ENCODE data around the gene DNAH1. TPM values are rescaled to one million over a fixed set of nuclear protein-coding genes. Genes with fewer than 3 reads are reported as not detected.

DNAH1 gene
- total RNA-seq, 1 experiment from 2014 or later = 5.5 TPM

- Histone ChIP-seq H3K4me1 (ENCODE audit: control insufficient read depth in 1 of 2, insufficient read depth in 2 of 2, low read length in 2 of 2) (no peaks in the 10 kb centered on the region), H3K4me3 (replicated peaks in 1 of 2; ENCODE audit: low read depth in 1 of 2, low read length in 2 of 2) (no peak overlapping the region)
- CTCF ChIA-PET = no interaction called here
These were observed 9.1 kb upstream of the DNAH1 start for GRCh38 chr3:52306978-52307377.

GRCh38 chr3:52308308-52308707, 7.8 kb upstream of the DNAH1 start:
- no peak for ATAC-seq
- H3K27ac ChIP-seq (ENCODE audit: low read depth, low read length) = no peak overlapping the region
- H3K4me1 ChIP-seq (ENCODE audit: control insufficient read depth in 1 of 2, insufficient read depth in 2 of 2, low read length in 2 of 2) = peaks cover 3 to 6% of the 10 kb centered on the region in 2 experiments; a peak in 3 of 4 replicates
- CTCF ChIA-PET = no interaction called here
- no peak overlapping the region for H3K9ac ChIP-seq (ENCODE audit: low read length)
- H3K9me3 ChIP-seq (ENCODE audit: control insufficient read depth in 1 of 2, insufficient read depth in 1 of 2, low read depth in 1 of 2, low read length in 2 of 2) = no peaks in the 10 kb centered on the region
- no peak overlapping the region for H3K4me2 ChIP-seq (ENCODE audit: low read length)
- no peaks in the 10 kb centered on the region for H3K9me2 ChIP-seq (ENCODE audit: insufficient read depth)
- no peaks in the 10 kb centered on the region for H3K79me2 ChIP-seq (ENCODE audit: insufficient read depth, low read length)
- H3K27me3 ChIP-seq (ENCODE audit: insufficient read depth, low read length) = no peaks in the 10 kb centered on the region
- no peak for DNase-seq (ENCODE audit: low read depth, low spot score)
- POLR2A ChIA-PET = no interaction called here
- H3K36me3 ChIP-seq (ENCODE audit: control insufficient read depth in 1 of 2, insufficient read depth in 2 of 2, low read length in 2 of 2) = no peaks in the 10 kb centered on the region
- no peaks in the 10 kb centered on the region for H4K20me1 ChIP-seq (ENCODE audit: insufficient read depth)
- intact Hi-C loops (cut with micrococcal nuclease) = no loop called here
- H2AFZ ChIP-seq (ENCODE audit: low read depth, low read length, poor library complexity, severe bottlenecking) = no peak overlapping the region
- no peak overlapping the region for H3K4me3 ChIP-seq (replicated peaks in 1 of 2; ENCODE audit: low read depth in 1 of 2, low read length in 2 of 2)
- BruUV-seq (replicated peaks) = no TSS peak
- RAD21 ChIA-PET (ENCODE audit: low non-redundant PET in 1 of 2, low total read pairs in 2 of 2, uncharacterized antibody in 2 of 2, unreplicated experiment in 2 of 2) = no interaction called here
- TF ChIP-seq TCF7L2 (IDR thresholded peaks at IDR 0.05; ENCODE audit: borderline replicate concordance, extremely low read depth, insufficient read depth, insufficient read length) (no peak), EZH2 (IDR thresholded peaks at IDR 0.05) (no peak), ZNF274 (IDR thresholded peaks at IDR 0.05; ENCODE audit: low read depth, low read length) (no peak), MAX (IDR thresholded peaks at IDR 0.05) (no peak), POLR2A (IDR thresholded peaks at IDR 0.05; ENCODE audit: borderline replicate concordance, extremely low read depth, insufficient read depth, insufficient read length) (no peak), EGR1 (IDR thresholded peaks at IDR 0.05; ENCODE audit: low read depth) (no peak), FOSL1 (IDR thresholded peaks at IDR 0.05; ENCODE audit: low read depth) (no peak), SP1 (IDR thresholded peaks at IDR 0.05; ENCODE audit: low read depth) (no peak), ZBTB33 (IDR thresholded peaks at IDR 0.05; ENCODE audit: extremely low read depth, insufficient replicate concordance, low read length) (no peak), ATF3 (IDR thresholded peaks at IDR 0.05) (no peak), POLR2AphosphoS5 (IDR thresholded peaks at IDR 0.05; ENCODE audit: low read depth, low read length) (no peak)

More at GRCh38 chr3:52306978-52307377, 9.1 kb upstream of the DNAH1 start:
- no peaks in the 10 kb centered on the region for H3K9me3 ChIP-seq (ENCODE audit: control insufficient read depth in 1 of 2, insufficient read depth in 1 of 2, low read depth in 1 of 2, low read length in 2 of 2)
- no peaks in the 10 kb centered on the region for H3K27me3 ChIP-seq (ENCODE audit: insufficient read depth, low read length)
- ATAC-seq = no peak
- ChIA-PET RAD21 (ENCODE audit: low non-redundant PET in 1 of 2, low total read pairs in 2 of 2, uncharacterized antibody in 2 of 2, unreplicated experiment in 2 of 2) (no interaction called here), POLR2A (no interaction called here)
- no peak overlapping the region for H2AFZ ChIP-seq (ENCODE audit: low read depth, low read length, poor library complexity, severe bottlenecking)
- H3K36me3 ChIP-seq (ENCODE audit: control insufficient read depth in 1 of 2, insufficient read depth in 2 of 2, low read length in 2 of 2) = no peaks in the 10 kb centered on the region
- no peaks in the 10 kb centered on the region for H3K9me2 ChIP-seq (ENCODE audit: insufficient read depth)
- intact Hi-C loops (cut with micrococcal nuclease) = no loop called here
- no peak for DNase-seq (ENCODE audit: low read depth, low spot score)
- H4K20me1 ChIP-seq (ENCODE audit: insufficient read depth) = no peaks in the 10 kb centered on the region
- no peak overlapping the region for H3K9ac ChIP-seq (ENCODE audit: low read length)
- TF ChIP-seq ZBTB33 (IDR thresholded peaks at IDR 0.05; ENCODE audit: extremely low read depth, insufficient replicate concordance, low read length) (no peak), POLR2AphosphoS5 (IDR thresholded peaks at IDR 0.05; ENCODE audit: low read depth, low read length) (no peak), CBX3 (IDR thresholded peaks at IDR 0.05; ENCODE audit: low read depth) (no peak), CEBPB (IDR thresholded peaks at IDR 0.05; ENCODE audit: low read depth) (no peak), SIN3A (IDR thresholded peaks at IDR 0.05; ENCODE audit: low read depth) (no peak), EZH2 (IDR thresholded peaks at IDR 0.05) (no peak), ELF1 (IDR thresholded peaks at IDR 0.05; ENCODE audit: borderline replicate concordance, low read depth) (no peak), EZH2phosphoT487 (IDR thresholded peaks at IDR 0.05; ENCODE audit: borderline replicate concordance) (no peak), SRF (IDR thresholded peaks at IDR 0.05; ENCODE audit: low read depth) (no peak), EGR1 (IDR thresholded peaks at IDR 0.05; ENCODE audit: low read depth) (no peak)
- H3K27ac ChIP-seq (ENCODE audit: low read depth, low read length) = no peak overlapping the region
- H3K79me2 ChIP-seq (ENCODE audit: insufficient read depth, low read length) = no peaks in the 10 kb centered on the region
- H3K4me2 ChIP-seq (ENCODE audit: low read length) = no peak overlapping the region
- no TSS peak for BruUV-seq (replicated peaks)
